SH-SY5Y (cell line): ENCODE measurements around the gene HSF4.

Experiments
- GATA2 ChIP-seq: IDR thresholded peaks from 2 replicates; pipeline ENCODE4 v1.6.1; 2011; ENCODE audit warnings: mild to moderate bottlenecking, low read depth, low read length
- GATA3 ChIP-seq: IDR thresholded peaks from 2 replicates; pipeline ENCODE4 v1.6.1; 2011; ENCODE audit warnings: low read depth, mild to moderate bottlenecking, low read length, moderate library complexity

- TF ChIP-seq GATA3 (no peak), GATA2 (no peak)
These were observed 46.8 kb upstream of the HSF4 start for GRCh38 chr16:67117716-67118115.
